HG03045 (cell line): ENCODE measurements around the gene FTCDNL1.

ENCODE experiments used
- ATAC-seq: cut with Tn5 transposase; IDR thresholded peaks from one replicate; pipeline ENCODE4 v1.9.1; 2021; ENCODE audit warnings: mild to moderate bottlenecking, moderate library complexity; ENCODE audit not compliant: unreplicated experiment

Gene FTCDNL1

DNA sequence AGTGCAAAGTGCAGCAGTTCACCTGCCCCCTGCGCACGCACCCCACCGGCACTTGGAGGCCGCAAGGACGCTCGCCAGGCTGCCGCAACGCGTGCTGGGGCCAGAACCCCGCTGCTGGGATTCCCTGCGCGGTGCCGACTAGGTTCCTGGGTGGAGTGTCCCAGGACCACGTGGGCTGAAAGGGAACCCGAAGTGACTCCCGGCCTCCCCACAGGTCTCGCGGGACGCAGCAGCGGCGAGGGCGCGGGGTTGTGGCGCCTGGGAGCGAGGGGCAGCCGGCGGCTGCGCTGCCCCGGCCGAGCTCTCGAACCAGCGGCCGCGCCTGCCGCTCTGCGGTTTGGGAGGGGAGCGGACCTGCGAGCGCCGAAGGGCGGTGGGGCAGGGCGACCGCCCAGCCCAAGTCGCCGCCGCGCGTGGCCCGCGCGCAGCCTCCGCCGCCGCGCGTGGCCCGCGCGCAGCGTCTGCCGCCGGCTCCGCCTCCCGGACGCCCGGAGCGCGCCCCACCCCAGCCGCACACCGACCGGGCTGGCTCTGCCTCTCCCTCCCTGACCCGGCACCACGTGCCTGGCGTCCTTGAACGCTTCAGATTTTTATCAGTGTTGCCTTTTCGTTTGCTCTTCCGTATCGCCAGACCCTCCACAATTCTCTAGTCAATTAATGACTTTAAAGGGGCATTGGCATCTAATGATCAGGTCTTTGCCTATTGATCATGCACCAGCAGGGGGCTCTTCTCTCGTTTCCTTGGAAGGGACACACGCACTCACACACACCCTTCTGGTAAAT, at the start of gene FTCDNL1:
Gene FTCDNL1, minus strand, starts transcription at position 475 of the 783 bp plus-strand sequence. CDS start 2,230 bp downstream, outside the sequence.
- ATAC-seq, result peak; percentile 97

DNA sequence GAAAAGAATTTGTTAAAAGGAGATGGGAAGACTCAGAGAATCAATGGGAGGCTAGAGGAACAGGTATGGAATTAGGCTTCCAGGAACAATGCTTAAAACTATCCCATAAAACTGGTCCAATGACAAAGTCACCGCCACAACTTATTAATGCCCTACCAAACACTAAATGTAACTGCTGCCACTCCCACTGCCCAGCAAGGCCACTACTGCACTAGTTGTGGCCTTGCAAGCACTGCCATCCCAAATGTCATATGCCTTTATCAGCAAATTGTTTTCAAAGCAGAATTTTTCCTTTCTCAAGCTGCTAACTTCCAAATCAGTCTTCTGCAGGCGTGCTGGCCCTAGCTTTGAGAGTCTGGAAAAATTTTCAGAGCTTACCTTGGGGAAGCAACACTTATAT, 45.6 kb upstream of the FTCDNL1 start:
- ATAC-seq, result no peak

DNA sequence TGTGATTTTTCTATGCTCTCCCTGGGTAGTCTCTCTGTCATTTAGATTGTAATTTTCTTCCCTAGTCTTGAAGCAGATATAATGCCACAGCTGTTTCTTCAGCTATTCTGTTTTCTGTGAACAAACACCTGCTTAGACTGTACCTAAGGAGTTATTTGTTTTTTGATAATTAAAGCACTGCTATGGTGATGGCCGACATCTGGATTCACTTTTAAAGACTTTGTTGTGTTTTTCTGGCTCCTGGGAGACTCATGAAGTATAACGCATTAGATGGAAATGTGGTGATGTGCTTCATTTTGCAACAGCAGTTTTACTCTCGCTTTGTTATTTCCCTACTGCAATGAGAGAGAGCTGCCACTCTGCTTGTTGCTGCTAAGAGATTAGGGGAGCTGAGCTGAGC, 44.4 kb upstream of the FTCDNL1 start:
- no peak for ATAC-seq

DNA sequence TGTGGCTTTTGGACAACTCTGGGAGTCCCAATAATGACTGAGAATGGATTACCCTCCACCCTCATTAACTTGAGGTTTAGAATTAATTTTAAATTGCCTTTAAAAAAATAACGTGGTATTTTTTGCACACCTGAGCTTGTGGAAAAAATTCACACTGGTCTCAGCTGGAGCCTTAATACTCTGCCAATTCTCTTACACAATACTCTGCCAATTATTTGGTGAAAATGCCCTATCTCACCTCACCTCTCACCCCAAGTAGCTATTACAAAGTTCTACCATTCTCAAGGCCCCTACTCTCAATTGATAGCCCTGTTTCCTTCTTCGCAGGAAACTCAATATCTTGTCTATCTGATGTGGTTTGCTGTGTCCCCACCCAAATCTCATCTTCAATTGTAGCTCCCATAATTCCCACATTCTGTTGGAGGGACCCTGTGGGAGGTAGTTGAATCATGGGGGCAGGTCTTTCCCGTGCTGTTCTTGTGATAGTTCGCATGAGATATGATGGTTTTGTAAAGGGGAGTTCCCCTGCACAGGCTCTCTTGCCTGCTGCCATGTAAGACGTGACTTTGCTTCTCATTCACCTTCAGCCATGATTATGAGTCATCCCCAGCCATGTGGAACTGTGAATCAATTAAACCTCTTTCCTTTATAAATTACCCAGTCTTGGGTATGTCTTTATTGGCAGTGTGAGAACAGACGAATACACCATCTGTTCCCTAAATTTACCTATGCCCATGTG, 32.7 kb upstream of the FTCDNL1 start:
- no peak for ATAC-seq

DNA sequence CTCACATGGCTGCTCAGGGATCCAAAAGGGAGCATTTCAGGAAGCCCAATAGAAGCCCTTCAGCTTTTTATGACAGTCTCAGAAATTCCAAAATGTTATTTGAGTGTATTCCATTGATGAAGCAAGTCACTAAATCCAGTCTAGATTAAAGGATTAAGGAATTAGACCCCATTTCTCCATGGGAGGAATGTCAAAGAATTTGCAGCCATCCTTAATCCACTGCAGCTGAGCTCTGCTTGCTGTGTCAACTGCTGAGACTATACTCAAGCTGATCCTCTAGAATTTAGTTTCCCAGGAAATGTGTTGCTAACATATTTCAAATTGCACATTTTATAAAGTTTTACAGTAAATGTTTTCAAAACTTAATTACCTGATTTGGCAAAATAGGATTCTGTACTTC, 31.7 kb upstream of the FTCDNL1 start:
- ATAC-seq, result no peak

DNA sequence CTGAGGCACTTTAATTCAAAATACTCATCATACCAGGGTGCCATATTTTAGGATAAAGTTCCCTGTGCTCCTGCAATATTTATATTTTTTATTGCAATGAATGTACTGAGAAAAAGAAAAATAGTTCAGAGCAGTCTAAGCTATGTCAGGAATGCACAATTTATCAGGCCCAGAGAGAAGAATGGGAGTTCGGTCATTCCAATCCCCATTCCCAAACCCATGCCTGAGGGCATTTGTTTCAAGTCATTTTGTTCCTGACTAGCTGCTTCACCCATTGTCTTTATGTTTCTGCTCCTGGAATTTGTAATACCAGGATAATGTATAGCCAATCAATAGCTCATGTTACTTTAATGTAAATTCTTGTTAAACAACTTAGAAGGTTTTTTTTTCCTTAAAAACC, 24.4 kb upstream of the FTCDNL1 start:
- no peak for ATAC-seq

DNA sequence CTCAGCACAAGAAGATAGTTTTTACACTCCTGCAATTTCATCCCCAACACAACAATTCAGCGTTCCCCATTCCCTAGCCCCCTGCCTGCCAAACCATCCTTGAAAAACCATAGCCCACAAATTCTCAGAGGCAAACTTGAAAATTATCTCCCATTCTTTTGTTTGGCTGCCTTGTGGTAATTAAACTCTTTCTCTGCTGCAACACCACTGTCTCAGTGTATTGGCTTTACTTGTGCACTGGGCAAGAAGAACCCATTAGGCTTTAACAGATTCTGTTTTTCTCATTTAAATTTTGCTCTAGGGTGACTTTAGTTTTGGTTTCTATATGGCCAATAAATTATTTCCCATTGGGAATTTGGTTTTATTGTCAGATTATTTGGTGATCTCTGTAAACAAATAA, 23.2 kb upstream of the FTCDNL1 start:
- ATAC-seq, result no peak

DNA sequence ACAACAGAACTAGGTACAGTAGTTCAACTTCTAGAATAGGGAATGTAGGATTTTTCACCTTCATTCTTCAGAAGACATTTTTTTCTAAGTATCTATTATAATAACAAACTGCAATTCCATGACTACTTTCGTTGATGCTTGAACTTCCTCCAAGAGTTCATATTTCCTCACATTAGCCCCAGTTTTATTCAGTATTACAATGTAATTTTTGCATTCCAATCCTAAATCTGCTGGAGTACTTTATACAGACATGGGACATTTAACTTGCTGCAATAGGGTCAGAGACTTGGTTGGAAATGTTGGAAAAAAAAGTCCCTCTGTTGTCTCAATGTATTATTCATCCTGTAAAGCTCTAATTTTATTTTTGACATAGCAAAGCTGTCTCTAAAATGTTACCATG, 19.6 kb upstream of the FTCDNL1 start:
- ATAC-seq, result no peak

DNA sequence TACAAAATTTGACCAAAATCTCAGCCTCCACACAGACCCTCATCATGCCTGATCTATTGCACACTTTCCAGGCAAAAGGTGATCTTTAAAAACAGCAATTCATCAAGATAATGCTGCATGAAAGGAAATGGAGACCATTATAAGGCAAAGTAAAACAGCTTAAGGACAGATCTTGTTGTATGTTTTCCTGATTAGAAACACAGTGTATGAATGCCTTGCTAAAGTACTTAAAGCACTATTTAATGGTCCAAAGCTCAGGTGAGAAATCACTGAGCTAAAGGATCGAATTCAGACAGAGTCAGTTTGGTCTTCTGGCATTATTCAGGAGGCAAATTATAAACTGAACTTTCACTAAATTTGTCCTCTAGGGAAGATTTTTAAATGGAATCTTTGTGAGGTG, 18.7 kb upstream of the FTCDNL1 start:
- no peak for ATAC-seq

DNA sequence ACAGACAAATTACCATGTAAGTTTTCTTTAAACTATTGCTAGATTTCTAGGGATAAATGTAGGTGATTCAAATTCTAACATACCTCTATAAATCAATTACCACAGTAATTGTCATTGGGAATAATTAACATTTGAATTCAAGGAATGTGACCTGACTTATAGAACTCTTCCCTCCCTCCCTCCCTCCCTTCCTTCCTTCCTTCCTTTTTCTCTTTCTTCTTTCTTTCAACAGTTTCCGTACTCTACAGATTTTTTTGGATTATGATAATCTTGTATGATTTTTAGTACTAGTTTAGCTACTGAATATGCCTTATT, 18.2 kb upstream of the FTCDNL1 start:
- ATAC-seq, result no peak

DNA sequence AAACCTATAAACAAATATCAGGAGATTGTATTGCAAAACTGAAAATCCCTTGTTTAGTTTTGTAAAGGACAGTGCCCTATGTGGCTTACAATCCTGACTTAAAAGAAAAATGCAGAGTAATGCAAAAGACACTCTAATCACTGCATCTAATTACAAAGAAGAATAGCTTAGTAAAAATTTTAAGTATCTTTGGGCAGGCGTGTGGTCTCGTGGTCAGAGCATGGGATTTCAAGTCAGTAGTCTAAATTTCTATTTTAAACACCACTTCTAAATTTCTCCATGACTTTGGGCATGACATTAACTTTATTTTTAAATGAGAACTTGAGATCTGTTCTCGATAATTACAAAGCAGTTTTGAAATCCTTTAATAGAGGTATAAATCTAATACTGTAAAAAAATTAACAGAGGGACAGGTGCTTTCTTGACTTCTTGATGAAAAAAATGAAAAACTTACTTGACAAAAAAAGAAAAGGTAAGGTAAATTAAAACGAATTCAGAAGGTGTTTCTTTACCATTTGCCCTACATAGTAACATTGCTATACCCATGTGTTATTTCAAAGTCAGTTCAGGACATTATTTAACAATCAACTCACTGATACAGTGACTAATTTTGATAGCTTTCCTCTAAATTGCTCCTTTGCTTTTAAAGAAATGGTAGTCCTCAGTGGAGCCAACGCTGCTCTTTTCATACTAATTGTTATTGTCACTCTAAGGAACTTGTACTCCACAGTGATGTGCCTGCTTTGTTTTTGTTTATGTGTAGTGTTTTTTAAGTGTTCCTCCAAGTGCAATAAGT, 17.6 kb upstream of the FTCDNL1 start:
- no peak for ATAC-seq

DNA sequence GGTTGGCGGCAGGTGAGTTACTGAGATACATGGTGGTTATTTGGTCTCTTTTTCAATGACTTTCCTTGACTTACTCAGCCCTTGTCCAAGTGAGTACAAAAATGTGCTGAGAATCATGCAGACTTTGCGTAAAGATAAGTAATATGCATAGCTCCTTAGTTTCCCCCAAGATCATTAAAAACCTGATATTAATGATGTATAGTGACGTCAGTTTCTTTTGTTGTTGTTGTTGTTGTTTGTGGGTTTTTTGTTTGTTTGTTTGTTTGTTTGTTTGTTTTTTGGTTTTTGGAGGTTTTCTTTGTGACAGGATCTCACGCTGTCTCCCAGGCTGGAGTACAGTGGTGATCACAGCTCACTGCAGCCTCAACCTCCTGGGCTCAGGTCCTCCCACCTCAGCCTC, 14.9 kb upstream of the FTCDNL1 start:
- ATAC-seq, result no peak

DNA sequence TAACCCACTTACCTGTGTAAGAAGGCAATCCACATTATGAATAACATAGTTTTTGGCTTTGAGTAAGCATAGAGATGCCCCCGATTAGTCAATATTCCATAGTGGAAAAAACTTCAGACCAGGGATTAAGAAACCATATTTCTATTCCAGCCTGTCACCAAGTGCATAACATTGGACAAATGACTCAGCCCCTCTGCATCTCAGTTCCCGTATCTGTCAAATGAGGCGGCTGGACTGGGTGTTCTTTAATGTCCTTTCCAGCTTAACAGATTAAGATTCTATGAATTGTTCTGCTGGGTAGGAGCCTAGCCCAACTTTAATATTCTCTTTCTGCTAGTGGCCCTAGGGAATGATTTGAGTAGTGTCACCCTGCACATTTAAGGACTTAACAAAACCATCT, 11.8 kb upstream of the FTCDNL1 start:
- ATAC-seq, result no peak

DNA sequence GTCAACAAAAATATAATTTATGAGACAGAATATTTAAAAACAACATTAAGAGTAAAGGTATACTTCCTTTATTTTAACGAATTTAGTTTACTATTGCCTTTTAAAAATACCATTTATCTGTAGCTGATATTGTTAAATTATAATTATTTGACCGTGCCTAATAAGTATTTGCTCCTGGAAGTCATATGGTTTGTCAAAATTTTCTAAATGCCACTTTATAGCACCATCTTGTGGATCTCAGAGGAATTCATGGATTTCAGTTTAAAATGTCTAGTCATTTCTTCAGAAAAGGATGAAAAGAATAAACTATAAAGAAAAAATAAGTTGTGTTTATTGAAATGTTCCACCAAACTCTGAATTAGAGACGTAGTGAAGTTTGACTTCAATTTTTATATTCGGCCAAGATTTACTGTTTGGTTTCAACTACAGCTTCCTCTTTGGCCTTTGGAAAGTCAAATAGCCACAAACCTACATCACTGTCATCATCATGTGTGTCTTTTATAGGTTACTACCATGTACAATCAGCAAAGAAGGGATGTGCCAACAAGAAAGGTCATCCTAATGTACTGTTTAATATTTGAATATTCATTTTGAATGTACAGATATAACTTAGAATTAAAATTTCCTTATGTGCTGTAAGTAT, 10.3 kb upstream of the FTCDNL1 start:
- ATAC-seq, result no peak

DNA sequence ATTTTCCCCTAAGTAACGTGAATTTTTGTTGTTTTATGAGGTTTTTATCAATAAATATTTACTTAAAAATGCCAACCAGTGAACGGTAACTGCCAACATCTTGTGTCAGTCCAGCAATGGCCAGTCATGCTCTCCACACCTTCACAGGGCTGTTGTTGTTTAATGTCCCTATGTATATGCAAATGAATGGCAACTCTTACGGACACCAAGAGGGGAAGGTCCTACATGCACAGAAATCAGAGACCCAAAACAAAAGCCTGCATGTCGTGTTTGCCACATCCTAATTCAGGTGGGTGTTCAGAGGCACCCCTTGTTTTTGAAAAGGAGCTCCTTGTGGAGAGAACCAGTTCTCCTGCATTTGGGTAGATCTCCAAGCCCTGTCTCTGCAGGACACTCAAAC, 4.8 kb upstream of the FTCDNL1 start:
- ATAC-seq, result no peak

DNA sequence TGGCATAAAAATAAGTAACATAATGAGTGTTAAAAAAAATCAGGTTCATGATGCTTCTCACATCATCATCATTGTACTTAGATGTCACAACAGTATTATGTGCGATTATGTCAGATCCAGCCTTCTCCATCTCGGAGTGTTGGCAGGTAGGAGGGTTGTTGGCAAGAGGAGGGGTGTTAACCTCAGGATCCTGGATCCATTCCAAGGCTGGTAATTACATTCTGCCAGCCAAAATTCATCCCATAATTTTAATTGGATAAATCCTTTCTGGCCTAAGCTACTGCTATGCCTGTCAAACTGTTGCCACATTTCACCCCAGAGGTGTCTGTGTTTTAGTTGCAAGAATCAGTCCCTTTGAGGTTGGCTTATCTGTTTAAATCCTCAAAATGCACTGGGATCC, 891 bp upstream of the FTCDNL1 start:
- ATAC-seq, result no peak

DNA sequence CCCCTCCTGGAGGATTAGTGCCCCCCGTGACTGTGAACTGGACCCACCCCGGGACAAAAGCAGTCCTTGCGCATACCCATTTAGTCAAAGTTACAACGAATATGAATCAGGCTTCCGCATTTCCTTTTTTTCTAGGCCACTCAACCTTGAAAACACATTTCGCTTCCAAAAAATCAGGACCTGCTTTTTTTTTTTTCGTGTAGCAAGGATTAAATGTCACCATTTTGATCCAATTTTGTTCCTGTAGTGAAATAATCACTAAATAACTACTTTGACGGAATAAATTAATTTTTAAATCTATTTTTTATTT, 464 bp upstream of the FTCDNL1 start:
- no peak for ATAC-seq

DNA sequence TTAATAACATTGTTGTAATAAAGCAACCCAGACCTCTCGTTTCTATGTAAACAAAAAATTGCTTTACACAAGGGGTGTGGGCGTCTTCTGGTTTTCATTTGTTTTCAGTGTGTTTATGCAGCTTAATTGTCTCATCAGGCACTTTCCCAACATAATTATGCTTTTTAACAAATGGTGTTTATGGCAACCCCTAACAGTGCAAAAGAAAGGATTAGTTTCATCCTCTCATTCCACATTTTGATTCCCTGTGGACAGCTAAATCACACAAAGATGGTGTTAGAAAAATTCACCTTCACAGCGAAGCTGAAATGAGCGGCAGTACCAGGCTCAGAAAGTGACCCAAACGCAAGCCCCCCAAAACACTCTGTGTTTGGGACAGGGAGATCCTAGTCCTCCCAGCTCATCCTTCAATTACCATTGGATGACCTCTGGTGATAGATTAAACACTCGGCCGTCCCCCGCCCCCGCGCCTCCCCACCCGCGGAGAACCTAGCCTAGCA, 724 bp downstream of the FTCDNL1 start:
- ATAC-seq, result no peak

DNA sequence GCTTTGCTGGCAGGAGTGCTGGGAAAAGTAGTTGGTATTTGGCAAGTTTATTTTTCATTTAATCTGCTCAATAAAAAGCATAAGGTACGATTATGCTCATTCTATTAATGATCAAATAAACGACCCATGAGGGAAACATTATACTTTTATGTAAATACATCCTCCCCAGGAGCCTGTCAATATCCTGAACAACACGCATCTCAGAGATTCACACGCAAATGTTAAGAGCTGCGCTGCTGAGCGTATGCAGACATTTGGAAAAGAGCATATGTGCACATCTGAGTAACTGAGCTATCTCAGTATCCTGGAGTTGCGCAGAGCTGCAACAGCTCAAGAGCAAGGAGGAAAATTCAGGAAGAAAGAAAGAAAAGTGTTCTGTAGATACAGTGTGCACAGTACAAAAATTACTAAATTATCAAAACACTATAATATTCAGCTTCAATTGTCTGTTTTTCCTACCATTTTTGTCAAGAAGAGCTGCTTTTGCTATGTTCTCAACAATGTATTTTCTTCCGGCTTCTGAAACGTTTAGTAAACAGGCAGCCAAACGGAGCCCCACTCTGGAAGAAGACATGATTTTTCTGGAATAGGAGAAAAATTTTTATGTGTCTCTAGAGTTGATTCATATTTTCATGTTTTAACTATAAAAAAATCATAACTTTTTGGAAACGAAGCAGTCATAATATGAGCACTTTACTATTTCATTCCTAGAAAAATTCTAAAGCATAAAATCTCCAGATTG, 2.4 kb downstream of the FTCDNL1 start:
- no peak for ATAC-seq

DNA sequence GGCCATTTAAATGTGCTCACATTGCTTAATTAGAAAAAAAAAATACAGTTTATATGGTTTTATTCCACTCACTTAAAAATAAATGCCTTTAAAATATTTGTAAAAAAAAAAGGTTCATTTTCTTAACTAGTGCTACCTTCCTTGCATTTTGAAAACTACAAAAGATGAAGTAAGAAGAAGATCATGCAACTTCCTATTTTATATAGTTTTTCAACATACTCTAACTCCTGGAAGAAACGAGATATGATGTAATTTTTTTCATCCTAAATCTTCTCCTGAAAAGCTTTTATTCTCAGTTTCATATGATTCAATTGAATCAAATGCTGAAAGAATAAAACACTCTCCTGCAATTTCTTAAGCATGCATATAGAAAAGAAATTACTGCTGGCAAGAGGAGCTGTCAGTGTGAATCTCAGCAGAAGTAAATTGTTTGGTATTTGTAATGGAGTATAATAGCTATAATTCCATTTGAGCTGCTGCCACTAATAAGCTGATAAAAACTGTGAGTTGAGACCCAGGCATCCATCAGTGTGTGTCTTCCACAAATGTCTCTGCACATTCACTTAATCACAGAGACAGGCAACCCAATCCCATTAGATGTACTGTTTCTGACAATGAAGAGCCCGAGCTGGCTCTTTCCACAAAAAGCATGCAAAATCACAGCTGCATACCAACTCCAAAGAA, 3.7 kb downstream of the FTCDNL1 start:
- ATAC-seq, result no peak
